Iris pigment epithelial cell (primary cell): ENCODE data around the gene CDK5RAP3.
A peak's percentile ranks its signal among the peaks of the same experiment; 100 is the strongest.
"Not testable (repeated sequence)": the region's sequence is repeated elsewhere in the genome, so short reads cannot be mapped to it uniquely, and the experiment has no call there.

Experiments used
- DNase-seq: peaks from one replicate; pipeline ENCODE4 v3.0.0-alpha.2; 2011; ENCODE audit warnings: low read depth

CDK5RAP3 gene, protein sequence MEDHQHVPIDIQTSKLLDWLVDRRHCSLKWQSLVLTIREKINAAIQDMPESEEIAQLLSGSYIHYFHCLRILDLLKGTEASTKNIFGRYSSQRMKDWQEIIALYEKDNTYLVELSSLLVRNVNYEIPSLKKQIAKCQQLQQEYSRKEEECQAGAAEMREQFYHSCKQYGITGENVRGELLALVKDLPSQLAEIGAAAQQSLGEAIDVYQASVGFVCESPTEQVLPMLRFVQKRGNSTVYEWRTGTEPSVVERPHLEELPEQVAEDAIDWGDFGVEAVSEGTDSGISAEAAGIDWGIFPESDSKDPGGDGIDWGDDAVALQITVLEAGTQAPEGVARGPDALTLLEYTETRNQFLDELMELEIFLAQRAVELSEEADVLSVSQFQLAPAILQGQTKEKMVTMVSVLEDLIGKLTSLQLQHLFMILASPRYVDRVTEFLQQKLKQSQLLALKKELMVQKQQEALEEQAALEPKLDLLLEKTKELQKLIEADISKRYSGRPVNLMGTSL

DNA sequence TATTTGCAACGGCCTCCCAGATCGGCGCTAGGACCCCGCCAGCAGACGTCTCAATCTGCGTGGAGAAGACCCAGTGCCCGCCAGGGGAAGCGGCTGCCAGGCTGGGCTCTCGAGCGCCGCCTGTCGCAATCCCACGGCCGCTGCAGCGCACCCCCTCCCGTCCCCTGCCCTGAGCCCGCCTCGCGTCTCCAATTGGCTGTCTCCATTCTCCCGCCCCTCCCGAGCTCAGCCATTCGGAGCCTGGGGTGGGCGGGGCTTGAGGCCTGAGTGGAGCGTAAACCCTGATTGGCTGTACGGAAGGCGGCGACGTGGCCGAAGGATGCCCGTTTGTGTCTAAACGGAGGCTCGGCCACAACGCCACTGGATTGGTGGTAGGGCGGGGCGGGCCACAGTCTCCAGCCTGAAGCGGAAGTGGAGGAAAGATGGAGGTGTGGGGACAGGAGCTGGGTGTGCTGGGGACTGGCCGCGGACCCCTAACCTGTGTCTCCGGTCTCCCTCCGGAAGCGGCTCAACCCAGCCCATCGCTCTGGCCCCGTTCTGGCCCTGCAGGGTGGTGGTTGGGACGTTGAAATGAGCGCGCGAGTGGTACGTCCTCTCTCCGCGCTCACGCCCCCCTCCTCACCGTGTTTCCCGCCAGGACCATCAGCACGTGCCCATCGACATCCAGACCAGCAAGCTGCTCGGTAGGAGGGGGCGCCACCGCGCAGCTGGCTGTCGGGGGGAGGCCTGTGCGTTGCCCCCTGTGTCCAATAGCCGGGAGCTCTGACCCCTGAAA is at the start of gene CDK5RAP3:
Gene CDK5RAP3 (plus strand): TSS at position 389 of the 775 bp plus-strand sequence. CDS start 34 bp downstream, at position 423.
- peak; percentile 99 for DNase-seq

DNA sequence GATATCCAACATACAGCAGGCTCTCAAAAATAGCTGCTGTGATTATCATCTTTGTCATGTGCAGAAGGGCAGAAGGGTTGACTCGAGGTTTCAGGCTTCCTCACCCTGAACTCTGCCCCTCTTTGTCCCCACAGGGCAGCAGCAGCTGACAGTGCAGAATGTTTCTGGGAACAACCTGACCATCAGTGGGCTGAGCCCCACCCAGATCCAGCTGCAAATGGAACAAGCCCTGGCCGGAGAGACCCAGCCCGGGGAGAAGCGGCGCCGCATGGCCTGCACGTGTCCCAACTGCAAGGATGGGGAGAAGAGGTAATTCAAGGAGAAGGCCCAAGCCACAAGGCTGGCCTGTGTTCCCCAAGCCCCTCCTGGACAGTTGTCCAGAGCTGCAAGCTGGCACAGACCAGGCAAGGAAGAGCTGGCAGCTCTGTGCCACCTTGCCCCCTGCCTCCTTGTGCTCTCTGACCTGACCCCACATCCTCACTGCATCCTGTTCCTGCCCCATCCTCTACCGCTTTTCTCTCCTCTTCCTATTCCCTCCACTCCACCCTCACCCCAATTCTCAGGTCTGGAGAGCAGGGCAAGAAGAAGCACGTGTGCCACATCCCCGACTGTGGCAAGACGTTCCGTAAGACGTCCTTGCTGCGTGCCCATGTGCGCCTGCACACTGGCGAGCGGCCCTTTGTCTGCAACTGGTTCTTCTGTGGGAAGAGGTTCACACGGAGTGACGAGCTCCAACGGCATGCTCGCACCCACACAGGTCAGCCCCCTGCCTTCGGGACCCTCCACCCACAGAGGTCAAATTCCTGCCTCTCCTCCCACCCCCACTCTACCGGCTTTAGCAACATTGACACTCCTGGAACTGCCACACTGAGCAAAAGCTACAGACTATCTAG is 45.9 kb upstream of the CDK5RAP3 start:
- DNase-seq = no peak

DNA sequence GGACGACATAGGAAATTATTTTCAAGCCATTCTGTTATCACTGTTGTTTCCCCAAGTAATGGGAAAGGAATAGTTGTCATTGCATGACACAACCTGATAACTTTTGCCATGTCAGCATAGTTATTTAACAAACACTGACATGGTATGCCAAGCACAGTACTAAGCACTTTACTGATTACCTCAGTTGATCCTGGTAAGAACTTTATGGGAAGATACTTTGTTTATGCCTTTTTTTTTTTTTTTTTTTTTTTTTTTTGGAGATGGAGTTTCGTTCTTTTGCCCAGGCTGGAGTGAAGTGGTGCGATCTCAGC is 45.3 kb upstream of the CDK5RAP3 start:
- DNase-seq = no peak

DNA sequence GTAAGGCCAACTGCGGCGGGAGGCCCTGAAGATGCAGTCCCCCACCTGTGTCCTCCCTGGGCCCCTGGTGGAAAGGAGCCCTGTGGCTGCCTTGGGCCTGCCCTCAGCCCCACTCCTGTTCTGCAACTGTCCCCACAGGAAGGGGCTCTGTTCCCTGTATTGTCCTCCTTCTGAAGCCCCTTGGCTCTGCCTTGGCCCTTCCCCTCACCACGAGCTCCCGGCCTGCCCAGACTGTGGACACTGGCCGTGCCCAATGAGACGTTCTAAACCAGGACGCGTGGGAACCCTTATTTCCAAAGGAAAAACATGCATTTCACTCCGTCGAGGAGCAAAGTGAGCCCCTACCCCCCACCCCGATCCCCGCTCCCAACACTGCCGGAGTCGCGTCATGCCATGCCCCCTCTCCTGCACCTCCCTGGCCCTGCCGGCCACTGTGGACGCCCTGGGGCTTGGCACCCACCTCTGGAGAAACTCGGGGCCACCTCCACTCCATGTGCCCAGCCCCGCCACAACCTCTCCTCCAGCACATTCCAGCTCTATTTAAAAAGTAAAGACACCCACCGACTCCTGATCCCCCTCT is 43.0 kb upstream of the CDK5RAP3 start:
- no peak for DNase-seq

DNA sequence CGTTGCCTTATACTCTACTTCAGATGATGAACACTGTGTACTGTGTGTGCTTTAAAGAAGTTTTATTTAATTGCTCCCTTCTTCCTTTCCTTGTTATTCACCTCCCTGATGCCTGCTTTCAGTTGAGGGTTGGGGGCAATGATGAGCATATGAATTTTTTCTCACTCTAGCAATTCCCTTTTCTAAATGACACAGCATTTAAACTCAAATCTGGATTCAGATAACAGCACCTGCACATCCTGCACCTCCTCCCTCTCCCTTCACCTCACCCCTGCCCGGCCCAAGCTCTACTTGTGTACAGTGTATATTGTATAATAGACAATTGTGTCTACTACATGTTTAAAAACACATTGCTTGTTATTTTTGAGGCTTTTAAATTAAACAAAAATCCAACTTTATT is 42.5 kb upstream of the CDK5RAP3 start:
- DNase-seq = no peak

DNA sequence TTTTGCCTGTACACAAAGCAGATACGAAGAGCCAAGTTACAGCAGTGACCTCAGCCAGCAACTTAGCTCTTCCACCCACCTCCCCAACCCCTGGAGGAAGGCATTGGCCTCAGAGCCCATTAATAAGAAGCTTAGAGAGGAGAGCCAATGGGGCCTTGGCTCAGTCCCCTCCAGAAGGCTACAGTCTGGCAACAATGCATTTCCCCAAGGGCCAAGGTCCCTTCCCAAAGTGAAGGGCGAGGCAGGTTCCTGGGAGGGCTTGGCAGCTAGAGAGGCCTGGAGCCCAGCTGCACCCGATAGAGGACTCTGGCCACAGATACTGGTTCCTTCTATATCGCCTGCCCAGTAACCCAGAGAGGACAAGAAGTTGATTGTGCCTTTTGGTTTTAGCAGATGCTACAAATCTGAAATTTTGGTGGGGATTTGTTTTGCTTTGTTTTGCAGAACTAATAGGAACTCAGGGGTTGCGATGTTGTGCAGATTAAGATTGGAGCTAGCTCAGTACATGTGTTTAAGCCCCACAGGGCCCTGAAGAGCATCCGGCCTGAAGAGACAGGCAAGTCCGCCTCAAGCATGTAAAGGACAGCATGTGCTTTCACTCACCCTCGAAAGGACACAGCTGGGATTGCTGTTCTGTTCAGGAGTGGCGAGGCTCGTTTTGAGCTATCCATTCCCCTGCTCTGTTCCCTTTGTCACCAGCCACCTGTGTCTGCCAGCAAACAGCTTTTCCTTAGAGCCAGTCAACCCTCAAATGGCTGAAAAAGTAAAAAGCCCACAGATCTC is 41.5 kb upstream of the CDK5RAP3 start:
- no peak for DNase-seq

DNA sequence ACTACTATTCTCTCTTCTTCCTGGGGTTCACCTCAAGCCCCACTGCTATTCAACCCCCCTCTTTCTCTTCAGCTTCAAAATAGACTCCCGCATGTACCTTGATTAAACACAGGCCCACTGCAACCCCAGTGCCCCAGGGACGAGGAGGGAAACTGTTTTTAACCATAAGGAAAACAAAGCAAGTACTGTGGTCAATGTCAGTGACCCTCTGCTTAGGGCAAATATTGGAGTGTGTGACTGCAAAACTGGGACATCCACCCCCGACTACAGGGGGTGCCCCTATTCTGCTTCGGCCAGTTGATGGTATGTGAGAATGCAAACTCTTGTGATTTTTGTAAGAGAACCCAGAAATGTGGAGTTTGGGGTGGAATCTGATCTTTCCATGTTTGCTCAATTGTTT is 39.1 kb upstream of the CDK5RAP3 start:
- no peak for DNase-seq

DNA sequence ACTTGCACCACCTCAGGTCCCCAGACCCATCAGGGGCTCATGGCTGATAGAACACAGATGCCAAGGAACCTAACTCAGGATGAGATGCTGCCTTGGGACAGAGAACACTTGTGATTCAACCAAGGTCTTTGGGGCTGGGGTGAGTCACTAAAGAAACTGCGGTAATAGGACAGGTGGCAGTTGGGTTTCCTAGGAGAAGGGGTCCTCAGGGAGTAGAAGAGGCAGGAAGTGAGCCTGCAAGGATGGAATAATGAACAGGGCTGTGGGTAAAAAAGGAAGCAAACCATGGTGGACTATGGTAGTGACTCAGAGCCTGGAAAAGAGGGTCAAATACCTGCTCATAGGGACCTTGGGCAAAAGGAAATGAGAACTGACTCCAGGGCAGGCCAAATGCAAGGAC is 36.1 kb upstream of the CDK5RAP3 start:
- DNase-seq = no peak

DNA sequence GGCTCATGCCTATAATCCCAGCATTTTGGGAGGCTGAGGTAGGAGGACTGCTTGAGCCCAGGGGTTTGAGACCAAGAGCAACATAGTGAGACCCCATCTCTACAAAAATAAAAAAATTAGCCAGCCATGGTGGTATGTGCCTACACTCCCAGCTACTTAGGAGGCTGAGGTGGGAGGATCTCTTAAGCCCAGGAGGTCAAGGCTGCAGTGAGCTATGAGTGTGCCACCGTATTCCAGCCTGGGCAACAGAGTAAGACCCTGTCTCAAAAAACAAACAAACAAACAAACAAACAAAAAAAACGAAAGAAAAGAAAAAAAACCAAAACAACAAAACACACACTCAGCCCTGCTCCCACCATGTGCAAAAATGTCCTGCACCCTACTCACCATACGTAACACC is 35.4 kb upstream of the CDK5RAP3 start:
- DNase-seq = not testable (repeated sequence)

DNA sequence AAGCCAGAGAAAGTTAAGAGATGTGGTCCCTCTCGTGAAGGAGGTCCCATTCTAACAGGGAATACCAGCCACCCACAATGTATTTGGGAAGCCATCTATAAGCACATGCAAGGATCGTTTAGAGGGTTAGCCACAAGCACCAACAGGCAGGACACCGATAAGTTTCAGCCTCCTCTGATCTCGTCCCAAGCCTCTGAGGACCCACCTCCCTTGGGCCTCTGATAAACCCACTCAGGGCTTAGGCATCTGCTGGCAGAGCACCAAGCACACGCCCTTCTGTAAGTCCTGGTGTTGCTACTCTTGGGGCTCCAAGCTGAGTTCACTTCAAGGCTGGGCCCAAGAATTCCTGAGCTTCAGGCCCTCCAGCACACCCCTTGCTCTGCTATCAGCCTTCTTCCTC is 35.0 kb upstream of the CDK5RAP3 start:
- peak; percentile 87 for DNase-seq

DNA sequence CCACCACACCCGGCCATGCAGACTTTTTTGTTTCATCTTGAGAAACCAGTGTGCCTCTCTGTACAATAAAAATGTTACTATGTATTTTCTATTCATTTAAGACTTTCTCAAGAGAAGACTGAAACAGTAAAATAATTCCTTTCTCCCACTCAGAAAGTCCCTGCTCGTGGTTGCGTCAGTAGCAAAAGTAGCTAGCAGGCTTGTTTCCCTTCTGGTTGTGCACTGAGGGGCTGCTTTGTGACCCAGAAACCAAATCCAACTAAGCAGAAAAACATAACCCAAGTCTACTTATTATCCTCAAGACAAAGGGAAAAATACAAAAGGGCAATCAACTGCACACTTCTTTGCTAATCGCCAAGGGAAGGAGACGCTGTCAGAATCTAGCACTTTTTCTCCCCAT is 33.0 kb upstream of the CDK5RAP3 start:
- DNase-seq = no peak

DNA sequence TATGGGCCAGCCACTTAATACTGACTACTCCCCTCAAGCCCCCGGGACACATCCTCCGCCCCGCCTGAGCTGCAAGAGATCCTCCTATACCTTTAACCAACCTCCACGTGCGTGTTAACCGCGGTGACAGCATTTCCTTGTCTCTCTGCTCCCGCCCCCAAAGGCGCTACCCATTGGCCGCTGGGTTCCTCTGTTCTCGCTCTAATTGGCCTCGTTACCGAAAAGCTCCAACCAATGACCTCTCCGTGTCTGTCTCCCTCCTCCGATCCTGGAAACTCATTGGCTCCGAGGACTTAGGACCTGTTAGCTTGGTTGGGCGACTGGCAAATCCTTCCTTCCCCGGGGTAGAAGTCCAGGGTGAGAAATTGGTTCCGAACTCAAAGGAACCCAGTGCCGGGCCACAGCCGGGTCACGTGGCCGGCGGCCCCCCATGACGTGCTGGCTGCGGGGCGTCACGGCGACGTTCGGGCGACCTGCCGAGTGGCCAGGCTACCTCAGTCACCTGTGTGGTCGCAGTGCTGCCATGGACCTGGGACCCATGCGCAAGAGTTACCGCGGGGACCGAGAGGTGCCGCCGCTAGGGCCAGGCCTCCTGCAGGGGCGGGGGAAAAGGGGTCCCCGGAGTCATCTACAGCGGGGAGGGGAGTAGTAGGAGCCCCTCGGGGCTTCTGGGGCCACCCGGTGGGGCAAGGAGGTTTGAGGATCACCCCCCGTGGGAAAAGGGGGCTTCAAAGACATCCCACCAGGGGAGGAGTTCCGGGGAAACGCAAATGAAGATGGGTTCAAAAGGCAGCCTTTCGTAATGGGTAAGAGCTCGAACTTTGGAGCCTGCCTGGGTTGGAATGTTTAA is 29.4 kb upstream of the CDK5RAP3 start, which contains the start of gene PNPO:
Gene PNPO (plus strand): TSS at position 326 of the 850 bp plus-strand sequence. CDS start 105 bp downstream, at position 431.
- peak; percentile 99 for DNase-seq

DNA sequence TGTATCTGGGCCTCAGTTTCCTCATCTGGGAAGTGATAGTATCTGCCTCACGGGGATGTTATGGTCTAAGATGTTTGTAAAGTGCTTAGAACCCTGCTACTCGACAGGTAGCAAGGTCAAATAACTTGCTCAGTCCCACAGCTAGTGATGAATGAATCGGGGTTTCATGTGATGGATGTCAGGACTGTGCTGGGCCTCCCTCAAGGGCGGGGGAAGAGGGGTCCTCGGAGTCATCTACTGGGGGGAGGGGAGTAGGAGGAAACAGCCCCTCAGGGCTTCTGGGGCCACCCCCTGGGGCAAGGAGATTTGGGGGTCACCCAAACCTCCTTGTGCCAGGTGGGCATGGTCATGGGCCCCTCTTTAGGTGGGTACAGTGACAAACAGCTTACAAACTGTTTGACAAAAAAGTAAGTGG is 28.8 kb upstream of the CDK5RAP3 start:
- DNase-seq = no peak

DNA sequence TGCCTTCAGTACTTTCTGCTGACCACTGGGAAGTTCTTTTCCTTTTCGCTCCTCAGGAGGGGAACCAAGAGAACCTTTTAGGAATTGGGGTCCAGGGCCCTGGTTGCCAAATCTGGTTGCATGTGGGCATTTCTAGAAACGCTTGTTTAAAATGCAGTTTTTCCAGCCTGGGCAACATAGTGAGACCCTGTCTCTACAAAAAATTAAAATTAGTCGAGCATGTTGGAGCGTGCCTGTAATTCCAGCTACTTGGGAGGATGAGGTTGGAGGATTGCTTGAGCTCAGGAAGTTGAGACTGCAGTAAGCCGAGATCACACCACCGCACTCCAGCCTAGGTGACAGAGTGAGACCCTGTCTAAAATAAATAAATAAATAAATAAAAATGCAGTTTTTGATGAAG is 28.3 kb upstream of the CDK5RAP3 start:
- no peak for DNase-seq

DNA sequence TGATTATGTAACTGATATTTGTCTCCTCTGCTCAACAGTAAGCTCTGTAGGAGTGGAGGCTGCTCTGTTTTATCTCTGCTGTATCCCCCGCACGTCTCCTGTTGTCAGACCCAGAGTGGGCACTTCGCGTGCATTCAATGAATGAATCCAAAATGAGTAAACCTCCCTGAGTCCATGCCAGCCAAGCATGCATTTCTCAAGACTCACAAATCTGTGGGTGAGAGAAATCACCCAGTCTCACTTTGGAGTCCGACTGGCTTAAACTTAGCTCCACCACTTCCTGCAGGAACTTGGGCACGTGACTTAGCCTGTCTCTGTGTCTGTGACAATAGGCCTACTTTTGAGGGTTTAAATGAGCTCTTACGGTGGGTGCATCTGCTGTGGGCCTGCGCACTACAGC is 25.8 kb upstream of the CDK5RAP3 start:
- DNase-seq = no peak

DNA sequence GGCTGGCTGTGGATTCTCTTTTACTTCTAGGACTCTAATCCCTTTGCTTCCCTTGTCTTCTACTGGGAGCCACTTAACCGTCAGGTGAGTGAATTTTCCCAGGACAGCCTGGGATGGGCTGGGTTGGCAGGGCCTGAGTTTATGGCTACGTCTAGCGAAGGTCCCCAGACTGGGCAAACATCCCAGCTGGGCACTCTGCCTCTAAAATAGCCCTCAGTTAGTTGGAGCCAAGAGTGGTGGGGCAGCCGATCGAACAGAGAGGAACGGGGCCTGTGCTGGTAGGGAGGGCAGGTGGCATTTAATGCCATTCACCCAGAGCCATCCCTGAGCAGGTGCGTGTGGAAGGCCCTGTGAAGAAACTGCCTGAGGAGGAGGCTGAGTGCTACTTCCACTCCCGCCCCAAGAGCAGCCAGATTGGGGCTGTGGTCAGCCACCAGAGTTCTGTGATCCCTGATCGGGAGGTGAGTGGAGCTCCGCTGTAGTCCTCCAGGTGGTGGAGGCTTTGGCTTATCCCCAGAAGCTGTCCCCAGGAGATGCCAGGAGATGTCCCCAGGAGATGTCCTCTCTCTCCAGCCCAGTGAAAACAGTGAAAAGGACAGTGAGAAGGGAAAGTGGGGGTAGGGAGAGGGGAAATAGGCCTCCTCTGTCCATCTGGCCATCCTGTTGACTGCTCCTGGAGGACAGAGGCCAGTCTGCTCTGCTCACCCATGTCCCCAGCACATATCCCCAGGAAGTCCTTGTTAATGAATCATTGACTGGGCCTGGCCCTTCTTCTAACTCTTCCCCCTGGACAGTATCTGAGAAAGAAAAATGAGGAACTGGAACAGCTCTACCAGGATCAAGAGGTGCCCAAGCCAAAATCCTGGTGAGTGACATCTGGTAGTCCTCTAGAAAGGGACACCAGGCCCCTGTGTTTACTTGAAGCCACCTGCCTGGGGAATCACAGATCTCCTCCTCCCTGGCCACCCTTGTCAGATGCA is 25.1 kb upstream of the CDK5RAP3 start:
- DNase-seq = no peak

DNA sequence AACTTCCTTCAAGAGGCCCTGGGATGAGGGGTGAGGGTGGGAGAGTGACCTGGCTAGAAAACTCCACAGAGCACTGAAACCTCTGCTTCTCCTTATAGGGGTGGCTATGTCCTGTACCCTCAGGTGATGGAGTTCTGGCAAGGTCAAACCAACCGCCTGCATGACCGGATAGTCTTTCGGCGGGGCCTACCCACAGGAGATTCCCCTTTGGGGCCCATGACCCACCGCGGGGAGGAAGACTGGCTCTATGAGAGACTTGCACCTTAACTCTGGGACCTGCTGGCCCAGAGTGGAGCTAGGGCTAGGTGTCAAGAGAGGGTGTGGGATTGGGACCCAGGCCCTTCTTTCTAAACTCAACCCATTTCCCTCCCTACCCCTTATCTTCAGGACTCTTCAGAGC is 24.4 kb upstream of the CDK5RAP3 start:
- no peak for DNase-seq

DNA sequence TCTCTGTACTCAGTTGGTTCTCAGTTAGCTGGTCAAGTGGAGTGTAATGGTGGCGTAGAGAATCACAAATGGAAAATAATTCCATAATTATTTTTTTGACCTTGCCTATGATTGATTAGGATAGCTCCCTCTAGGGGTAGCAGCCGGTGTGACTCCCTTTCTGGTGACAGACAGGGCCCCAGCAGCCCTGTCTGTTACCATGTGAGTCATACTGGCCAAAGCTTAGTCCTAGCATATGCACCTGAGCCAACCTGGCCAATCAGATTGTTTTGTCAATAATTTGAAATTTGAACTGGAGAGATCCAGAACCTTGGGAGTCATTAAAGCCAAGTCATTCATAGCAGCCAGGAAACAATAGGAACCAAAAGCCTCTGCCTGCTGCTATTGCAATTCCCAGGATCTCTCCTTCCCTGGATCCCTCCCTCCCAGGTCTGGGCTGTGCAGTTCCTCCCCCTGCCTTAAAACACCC is 23.9 kb upstream of the CDK5RAP3 start:
- peak; percentile 87 for DNase-seq
